ENCODE results near the gene CCDC141. TPM values are rescaled to one million over a fixed set of nuclear protein-coding genes. Genes with fewer than 3 reads are reported as not detected.

Gene CCDC141
- total RNA-seq, 4 donors from 2014 or later = 4.3 to 8.1 (median 6.1) TPM

DNA sequence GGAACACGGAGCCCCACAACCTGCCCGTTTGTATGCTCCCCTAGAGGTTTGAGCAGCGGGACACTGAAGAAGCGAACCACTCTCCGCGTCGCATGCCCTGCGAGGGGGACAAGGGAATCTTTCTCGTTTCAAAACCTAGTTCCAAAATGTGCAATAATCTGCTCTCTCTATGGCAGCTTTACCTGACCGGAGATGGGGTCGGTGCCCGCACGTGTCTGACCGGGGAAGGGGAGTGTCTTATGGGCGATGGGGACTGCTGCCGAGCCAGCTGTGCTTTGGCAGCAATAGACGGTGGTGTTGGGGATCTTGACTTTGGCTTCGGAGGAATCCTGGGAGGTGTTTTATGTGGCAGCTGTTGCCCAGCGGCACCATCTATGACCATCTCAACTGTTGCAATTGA is 250.6 kb downstream of the CCDC141 start:
- no peaks in the 10 kb centered on the region for H3K36me3 ChIP-seq
- no peaks in the 10 kb centered on the region for H3K4me1 ChIP-seq
- H3K9me3 ChIP-seq = no peaks in the 10 kb centered on the region
- intact Hi-C loops (cut with DNase I) = loop anchor here (5.0 kb wide), 1 partner anchor 113 kb away; no protein-coding TSS in a partner anchor
- no peak overlapping the region for H3K4me3 ChIP-seq (replicated peaks in 1 of 3)
- no peak for TF ChIP-seq CTCF (IDR thresholded peaks at IDR 0.05)
- TF ChIP-seq POLR2A (IDR thresholded peaks at IDR 0.05) = no peak
- H3K27ac ChIP-seq = no peak overlapping the region
- WGBS, 2 donors = 93 to 97% methylated on average over 19 of the region's 19 CpGs
- no peak for DNase-seq
- no peaks in the 10 kb centered on the region for H3K27me3 ChIP-seq

GRCh38 chr2:178796079-178796677 is 253.8 kb downstream of the CCDC141 start:
- TF ChIP-seq CTCF (IDR thresholded peaks at IDR 0.05) (peak in 4 of 6 experiments; percentile 13 to 56 (median 52)), POLR2A (IDR thresholded peaks at IDR 0.05) (no peak)
- intact Hi-C loops (cut with DNase I) = loop anchor here (5.0 kb wide), 1 partner anchor 116 kb away; no protein-coding TSS in a partner anchor
- Histone ChIP-seq H3K4me1 (no peaks in the 10 kb centered on the region), H3K27me3 (no peaks in the 10 kb centered on the region), H3K36me3 (no peaks in the 10 kb centered on the region), H3K9me3 (no peaks in the 10 kb centered on the region), H3K4me3 (replicated peaks in 1 of 3) (no peak overlapping the region), H3K27ac (no peak overlapping the region)
- no peak for DNase-seq
- 94 to 96% methylated on average over 2 of the region's 2 CpGs for WGBS, 2 donors

DNA sequence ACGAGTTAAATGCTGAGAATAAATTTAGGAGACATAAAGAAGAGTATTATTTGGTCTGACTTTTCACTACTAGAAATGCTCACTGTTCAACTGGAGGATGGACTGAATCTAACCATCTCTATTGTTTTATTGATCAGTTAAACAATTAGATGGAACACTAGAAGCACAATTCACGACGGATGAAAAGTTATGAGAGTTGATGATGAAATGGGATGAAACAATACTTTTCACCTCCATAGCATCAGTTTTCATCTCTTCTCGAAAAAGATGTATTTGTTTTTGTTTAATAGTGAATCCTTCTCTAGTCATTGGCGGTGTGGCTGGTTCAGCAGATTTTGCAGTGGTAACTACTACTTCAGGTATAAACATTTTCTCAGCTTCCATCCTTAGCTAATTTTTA is 262.0 kb downstream of the CCDC141 start:
- Histone ChIP-seq H3K36me3 (no peaks in the 10 kb centered on the region), H3K9me3 (no peaks in the 10 kb centered on the region), H3K4me1 (no peaks in the 10 kb centered on the region), H3K27ac (no peak overlapping the region), H3K27me3 (no peaks in the 10 kb centered on the region), H3K4me3 (replicated peaks in 1 of 3) (no peak overlapping the region)
- no peak for DNase-seq
- 91 to 93% methylated on average over 5 of the region's 5 CpGs for WGBS, 2 donors
- TF ChIP-seq CTCF (IDR thresholded peaks at IDR 0.05) (no peak), POLR2A (IDR thresholded peaks at IDR 0.05) (no peak)
- intact Hi-C loops (cut with DNase I) = no loop called here

DNA sequence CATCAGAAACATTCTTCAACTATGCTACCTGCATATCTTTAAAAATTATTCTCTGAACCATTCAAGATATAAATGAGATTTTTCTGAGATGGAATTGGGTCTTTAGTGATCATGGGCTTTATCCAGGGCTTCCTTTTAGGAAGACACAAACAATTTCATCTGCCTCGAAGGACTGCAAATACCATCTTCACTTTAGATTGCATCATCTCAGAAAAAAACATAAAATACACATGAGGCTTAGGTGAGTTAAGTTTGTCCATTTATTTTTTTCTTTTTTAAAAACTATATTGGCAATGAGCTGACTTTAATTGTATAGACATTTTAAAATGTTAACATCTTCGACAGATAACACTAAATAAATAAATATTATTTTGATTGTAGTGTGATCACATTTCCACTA is 262.8 kb downstream of the CCDC141 start:
- Histone ChIP-seq H3K27me3 (no peaks in the 10 kb centered on the region), H3K4me1 (no peaks in the 10 kb centered on the region), H3K27ac (no peak overlapping the region), H3K9me3 (no peaks in the 10 kb centered on the region), H3K4me3 (replicated peaks in 1 of 3) (no peak overlapping the region), H3K36me3 (no peaks in the 10 kb centered on the region)
- WGBS, 2 donors = 83 to 88% methylated on average over 2 of the region's 2 CpGs
- no peak for DNase-seq
- intact Hi-C loops (cut with DNase I) = no loop called here
- TF ChIP-seq POLR2A (IDR thresholded peaks at IDR 0.05) = no peak
- no peak for TF ChIP-seq CTCF (IDR thresholded peaks at IDR 0.05)

GRCh38 chr2:178783889-178784288 is 266.0 kb downstream of the CCDC141 start:
- no peaks in the 10 kb centered on the region for H3K36me3 ChIP-seq
- H3K27ac ChIP-seq = no peak overlapping the region
- TF ChIP-seq POLR2A (IDR thresholded peaks at IDR 0.05) (no peak), CTCF (IDR thresholded peaks at IDR 0.05) (no peak)
- no peaks in the 10 kb centered on the region for H3K27me3 ChIP-seq
- no peaks in the 10 kb centered on the region for H3K4me1 ChIP-seq
- WGBS, 2 donors = 92% methylated on average over 10 of the region's 10 CpGs
- no peaks in the 10 kb centered on the region for H3K9me3 ChIP-seq
- intact Hi-C loops (cut with DNase I) = no loop called here
- DNase-seq = no peak
- no peak overlapping the region for H3K4me3 ChIP-seq (replicated peaks in 1 of 3)
